H4 (cell line): ENCODE measurements around the gene SRSF3. TPM values are rescaled to one million over a fixed set of nuclear protein-coding genes. Genes with fewer than 3 reads are reported as not detected.
A peak's percentile ranks its signal among the peaks of the same experiment; 100 is the strongest.

Experiments
- DNase-seq: peaks from one replicate; pipeline ENCODE4 v3.0.0-alpha.2; 2015; ENCODE audit warnings: low spot score
- total RNA-seq: library from RNA; depleted of rRNA; stranded (reverse); fragments of >200 nt; shearing (Covaris generic); gene quantifications from 2 replicates; pipeline ENCODE4 v1.2.3, GENCODE V29; 2014

SRSF3 gene
- total RNA-seq, 1 experiment from 2014 or later: 635 TPM

- DNase-seq: no peak
Measured at GRCh38 chr6:36622901-36623546, 28.9 kb downstream of the SRSF3 start.

- DNase-seq: peak; percentile 83
Measured at GRCh38 chr6:36623547-36624459, 29.6 kb downstream of the SRSF3 start.

- DNase-seq: no peak
Measured at GRCh38 chr6:36624461-36625157, 30.4 kb downstream of the SRSF3 start.

GRCh38 chr6:36625158-36625919 is 31.2 kb downstream of the SRSF3 start:
- peak; percentile 56 for DNase-seq

- DNase-seq: no peak
Measured at GRCh38 chr6:36626636-36627035, 32.5 kb downstream of the SRSF3 start.

- DNase-seq: no peak
Measured at GRCh38 chr6:36627141-36627540, 33.0 kb downstream of the SRSF3 start.

GRCh38 chr6:36627801-36628246 is 33.7 kb downstream of the SRSF3 start:
- DNase-seq: peak; percentile 91

- no peak for DNase-seq
Measured at GRCh38 chr6:36629784-36630183, 35.6 kb downstream of the SRSF3 start.

- no peak for DNase-seq
Measured at GRCh38 chr6:36631326-36632011, 37.3 kb downstream of the SRSF3 start.

- no peak for DNase-seq
Measured at GRCh38 chr6:36633370-36633769, 39.2 kb downstream of the SRSF3 start.

GRCh38 chr6:36633915-36634314 is 39.8 kb downstream of the SRSF3 start:
- peak; percentile 82 for DNase-seq

GRCh38 chr6:36634317-36635108 is 40.4 kb downstream of the SRSF3 start:
- no peak for DNase-seq

- no peak for DNase-seq
Measured at GRCh38 chr6:36636283-36636682, 42.1 kb downstream of the SRSF3 start.

- DNase-seq: no peak
Measured at GRCh38 chr6:36636687-36637418, 42.7 kb downstream of the SRSF3 start.

GRCh38 chr6:36638579-36638978 is 44.4 kb downstream of the SRSF3 start:
- DNase-seq: no peak

GRCh38 chr6:36639171-36639808 is 45.1 kb downstream of the SRSF3 start:
- DNase-seq: no peak

- no peak for DNase-seq
Measured at GRCh38 chr6:36641543-36641942, 47.4 kb downstream of the SRSF3 start.

GRCh38 chr6:36642913-36643817 is 49.0 kb downstream of the SRSF3 start:
- peak; percentile 77 for DNase-seq
